SK-N-SH (cell line): ENCODE results near the gene COPS7A. TPM values are rescaled to one million over a fixed set of nuclear protein-coding genes. Genes with fewer than 3 reads are reported as not detected.

Experiments
- CTCF ChIA-PET: fragments of 300-600, 350-600 bp; formaldehyde crosslinking; extraction: SDS; loops from one replicate; lab custom pipeline; 2021; lab: Yijun Ruan, JAX
- POLR2A ChIA-PET: fragments of 350-600 bp; sonication (Branson Sonifier 250); formaldehyde crosslinking; extraction: SDS; loops from one replicate; lab custom pipeline; 2020; ENCODE audit warnings: antibody characterized with exemption, inconsistent platforms; lab: Yijun Ruan, JAX
- DNase-seq: peaks from one replicate; pipeline ENCODE4 v3.0.0; 2012
- H2AFZ ChIP-seq: fragments of 200-600 bp; sonication (generic); 2 replicates; pipeline ENCODE4 v1.8.1; 2016; ENCODE audit warnings: antibody characterized with exemption, mild to moderate bottlenecking, low read depth
- H3F3A ChIP-seq: fragments of 200-600 bp; sonication (generic); replicated peaks from 2 replicates; pipeline ENCODE3; 2016; ENCODE audit warnings: antibody characterized with exemption, mild to moderate bottlenecking; ENCODE audit not compliant: insufficient read depth
- H3K27ac ChIP-seq, 2 experiments: fragments of 200-500 bp in 1 of 2; fragments of 200-600 bp in 1 of 2; sonication (Bioruptor generic) in 1 of 2; sonication (generic), shearing (Covaris generic) in 1 of 2; 2 replicates each; pipeline versions ENCODE4 v1.5.1 to v1.6.1; 2014 to 2016; ENCODE audit warnings: low read depth in 2 of 2, inconsistent platforms in 1 of 2, low read length in 1 of 2, mild to moderate bottlenecking in 1 of 2, mixed read lengths in 1 of 2
- H3K27me3 ChIP-seq: fragments of 200-600 bp; sonication (generic), shearing (Covaris generic); 2 replicates; pipeline ENCODE4 v1.6.1; 2016; ENCODE audit warnings: mixed run types; ENCODE audit not compliant: insufficient read depth
- H3K36me3 ChIP-seq, 2 experiments: fragments of 200-500 bp in 1 of 2; fragments of 200-600 bp in 1 of 2; sonication (Bioruptor generic) in 1 of 2; sonication (generic) in 1 of 2; replicated peaks in 1 of 2; 2 replicates each; pipeline versions ENCODE3 to v1.5.1; 2014 to 2016; ENCODE audit warnings: low read length in 1 of 2, mild to moderate bottlenecking in 1 of 2; ENCODE audit not compliant: insufficient read depth in 2 of 2, control insufficient read depth in 1 of 2
- H3K4me1 ChIP-seq, 2 experiments: fragments of 200-500 bp in 1 of 2; fragments of 200-600 bp in 1 of 2; sonication (Bioruptor generic) in 1 of 2; sonication (generic), shearing (Covaris generic) in 1 of 2; 2 replicates each; pipeline versions ENCODE4 v1.5.1 to v1.6.1; 2014 to 2016; ENCODE audit warnings: low read depth in 1 of 2, low read length in 1 of 2, mixed run types in 1 of 2; ENCODE audit not compliant: insufficient read depth in 2 of 2, control insufficient read depth in 1 of 2
- H3K4me2 ChIP-seq: fragments of 200-600 bp; sonication (generic), shearing (Covaris generic); 2 replicates; pipeline ENCODE4 v1.6.1; 2017; ENCODE audit warnings: mixed run types
- H3K4me3 ChIP-seq, 2 experiments: fragments of 200-500 bp in 1 of 2; fragments of 200-600 bp in 1 of 2; sonication (Bioruptor generic) in 1 of 2; sonication (generic), shearing (Covaris generic) in 1 of 2; 2 replicates each; pipeline versions ENCODE4 v1.5.1 to v1.8.1; 2014 to 2016; ENCODE audit warnings: low read depth in 2 of 2, inconsistent platforms in 1 of 2, low read length in 1 of 2, mild to moderate bottlenecking in 1 of 2, mixed read lengths in 1 of 2, moderate library complexity in 1 of 2
- H3K79me2 ChIP-seq: fragments of 200-600 bp; sonication (generic); 2 replicates; pipeline ENCODE4 v1.8.1; 2017; ENCODE audit warnings: mild to moderate bottlenecking; ENCODE audit not compliant: insufficient read depth
- H3K9ac ChIP-seq: fragments of 200-600 bp; sonication (generic); 2 replicates; pipeline ENCODE4 v1.6.1; 2017; ENCODE audit warnings: mixed run types
- H3K9me2 ChIP-seq: fragments of 200-600 bp; sonication (generic); 2 replicates; pipeline ENCODE4 v1.6.1; 2017; ENCODE audit warnings: mixed run types
- H3K9me3 ChIP-seq: fragments of 200-600 bp; sonication (generic); 2 replicates; pipeline ENCODE4 v1.6.1; 2017; ENCODE audit warnings: mixed run types, mild to moderate bottlenecking, moderate library complexity
- H4K20me1 ChIP-seq: fragments of 200-600 bp; sonication (generic); 2 replicates; pipeline ENCODE4 v1.6.1; 2017; ENCODE audit warnings: mild to moderate bottlenecking, mixed run types; ENCODE audit not compliant: insufficient read depth
- CHD2 ChIP-seq: fragments of 150-350 bp; IDR thresholded peaks from 2 replicates; pipeline ENCODE4 v1.6.1; 2018; ENCODE audit warnings: low read length; ENCODE audit not compliant: partially characterized antibody
- CTCF ChIP-seq: fragments of 200-600 bp; sonication (generic); IDR thresholded peaks from 2 replicates; pipeline ENCODE4 v1.6.1; 2017; ENCODE audit warnings: antibody characterized with exemption, mild to moderate bottlenecking, moderate library complexity
- ELF1 ChIP-seq: IDR thresholded peaks from 2 replicates; pipeline ENCODE4 v1.4.0; 2012
- EZH2phosphoT487 ChIP-seq: fragments of 200-600 bp; sonication (generic); IDR thresholded peaks from 2 replicates; pipeline ENCODE4 v1.6.1; 2017; ENCODE audit warnings: low read depth, mixed run types, mild to moderate bottlenecking, antibody characterized with exemption, moderate library complexity, borderline replicate concordance
- FOSL2 ChIP-seq: IDR thresholded peaks from 2 replicates; pipeline ENCODE4 v1.4.0; 2012; ENCODE audit warnings: low read depth, mild to moderate bottlenecking, moderate library complexity, borderline replicate concordance
- FOXJ3 ChIP-seq: sonication (generic); formaldehyde crosslinking; IDR thresholded peaks from 2 replicates; pipeline ENCODE4 v1.5.1; 2020; ENCODE audit warnings: mild to moderate bottlenecking, missing genetic modification reagents
- GABPA ChIP-seq: IDR thresholded peaks from 2 replicates; pipeline ENCODE4 v1.4.0; 2012; ENCODE audit warnings: low read depth, mild to moderate bottlenecking
- GATA2 ChIP-seq: sonication (generic); formaldehyde crosslinking; IDR thresholded peaks from 2 replicates; pipeline ENCODE4 v1.5.0; 2020; ENCODE audit warnings: mild to moderate bottlenecking, missing genetic modification reagents
- JUND ChIP-seq: IDR thresholded peaks from 2 replicates; pipeline ENCODE4 v1.4.0; 2012
- MEF2A ChIP-seq: IDR thresholded peaks from 2 replicates; pipeline ENCODE4 v1.4.0; 2012; ENCODE audit warnings: low read depth, borderline replicate concordance
- RFX5 ChIP-seq: IDR thresholded peaks from 2 replicates; pipeline ENCODE4 v1.6.1; 2012; ENCODE audit warnings: mild to moderate bottlenecking, improper control_type of control experiment, low read length
- RXRA ChIP-seq: IDR thresholded peaks from 2 replicates; pipeline ENCODE4 v1.4.0; 2012; ENCODE audit warnings: low read depth, mild to moderate bottlenecking, borderline replicate concordance
- TEAD4 ChIP-seq: IDR thresholded peaks from 2 replicates; pipeline ENCODE4 v1.4.0; 2012; ENCODE audit warnings: mild to moderate bottlenecking, borderline replicate concordance; ENCODE audit not compliant: insufficient read depth
- USF1 ChIP-seq: IDR thresholded peaks from 2 replicates; pipeline ENCODE4 v1.4.0; 2012; ENCODE audit warnings: low read depth, borderline replicate concordance
- WGBS: methylation state at CpG from one replicate; pipeline ENCODE4 v1.1.6; 2017; ENCODE audit warnings: low lambda C conversion rate; 5-methylcytosine and 5-hydroxymethylcytosine counted together
- polyA plus RNA-seq, 3 experiments: library from polyadenylated mRNA; depleted of rRNA; stranded (reverse); fragments of >200 nt; gene quantifications; 2 replicates each; pipeline ENCODE4 v1.2.3, GENCODE V29; 2012

Gene COPS7A
- polyA plus RNA-seq, 1 of the 3 experiments (the other 2 are of a cell fraction) = 191 TPM

GRCh38 chr12:6734506-6735387 is 10.9 kb downstream of the COPS7A start:
- Histone ChIP-seq H3K9me2 (no peaks in the 10 kb centered on the region), H3K36me3 (peaks cover 10 to 25% of the 10 kb centered on the region in 2 experiments), H3K27ac (peak overlapping the region in 1 of 2 experiments; percentile 50; a peak in 1 of 4 replicates), H3K9me3 (no peaks in the 10 kb centered on the region), H3K9ac (no peak overlapping the region), H2AFZ (no peak overlapping the region), H3K4me2 (no peak overlapping the region), H3K27me3 (no peaks in the 10 kb centered on the region), H3F3A (peaks cover 15% of the 10 kb centered on the region), H4K20me1 (no peaks in the 10 kb centered on the region), H3K4me1 (peaks cover 0 to 6% of the 10 kb centered on the region in 2 experiments; a peak in 1 of 4 replicates), H3K4me3 (no peak overlapping the region), H3K79me2 (no peaks in the 10 kb centered on the region)
- CTCF ChIA-PET = interaction anchor here (0.6 to 9.5 kb wide), 11 partner anchors 10 to 119 kb away, joined by 3 to 80 read pairs (median 5); partner anchors contain the start of genes COPS7A, MLF2 and PTMS
- 91% methylated on average over 10 of the region's 10 CpGs for WGBS
- POLR2A ChIA-PET = interaction anchor here (0.7 kb wide), 1 partner anchor 11 kb away, joined by 3 read pairs; the partner anchor contains the start of gene COPS7A
- DNase-seq = no peak
- TF ChIP-seq GATA2 (CRISPR knock-in tag) (no peak), ELF1 (no peak), RFX5 (no peak), CTCF (no peak), USF1 (no peak), FOXJ3 (CRISPR knock-in tag) (no peak), TEAD4 (no peak), RXRA (no peak), EZH2phosphoT487 (no peak), GABPA (no peak), CHD2 (no peak), FOSL2 (no peak), JUND (no peak), MEF2A (no peak)
